ENCODE results near the gene YAP1.

Gene YAP1

GRCh38 chr11:102163368-102163767 is 53.1 kb downstream of the YAP1 start:
- no peak overlapping the region for H3K27ac ChIP-seq (ENCODE audit: low read depth, low read length)
- H3K27me3 ChIP-seq (ENCODE audit: control insufficient read depth, low read length), result peaks cover 2% of the 10 kb centered on the region; the same call in 1 of the 2 replicates
- H3K4me1 ChIP-seq (ENCODE audit: control insufficient read depth, low read length), result no peaks in the 10 kb centered on the region
- no peak overlapping the region for H3K4me3 ChIP-seq (ENCODE audit: low read length)
- H4K20me1 ChIP-seq (ENCODE audit: control insufficient read depth, insufficient read depth, low read depth, low read length), result no peaks in the 10 kb centered on the region
- H3K79me2 ChIP-seq (ENCODE audit: control insufficient read depth, low read length), result no peaks in the 10 kb centered on the region
- no peaks in the 10 kb centered on the region for H3K9me3 ChIP-seq (ENCODE audit: control insufficient read depth, insufficient read depth, low read length)
- H3K4me2 ChIP-seq (ENCODE audit: low read length), result no peak overlapping the region
- no peak for TF ChIP-seq CTCF (IDR thresholded peaks at IDR 0.05; ENCODE audit: low read depth, low read length, poor library complexity, severe bottlenecking)
- H3F3A ChIP-seq (ENCODE audit: control insufficient read depth, insufficient read depth), result no peaks in the 10 kb centered on the region
- no peaks in the 10 kb centered on the region for H3K36me3 ChIP-seq (ENCODE audit: control insufficient read depth, low read length)
- no peaks in the 10 kb centered on the region for H3K9me2 ChIP-seq (replicated peaks; ENCODE audit: control insufficient read depth, low read length)

GRCh38 chr11:102166175-102167064 is 56.2 kb downstream of the YAP1 start:
- Histone ChIP-seq H3K9me3 (ENCODE audit: control insufficient read depth, insufficient read depth, low read length) (no peaks in the 10 kb centered on the region), H3K9me2 (replicated peaks; ENCODE audit: control insufficient read depth, low read length) (no peaks in the 10 kb centered on the region), H3K27ac (ENCODE audit: low read depth, low read length) (no peak overlapping the region), H3K4me1 (ENCODE audit: control insufficient read depth, low read length) (no peaks in the 10 kb centered on the region), H3K4me2 (ENCODE audit: low read length) (no peak overlapping the region), H3K4me3 (ENCODE audit: low read length) (no peak overlapping the region), H3K36me3 (ENCODE audit: control insufficient read depth, low read length) (no peaks in the 10 kb centered on the region), H3K79me2 (ENCODE audit: control insufficient read depth, low read length) (no peaks in the 10 kb centered on the region), H3F3A (ENCODE audit: control insufficient read depth, insufficient read depth) (no peaks in the 10 kb centered on the region), H3K27me3 (ENCODE audit: control insufficient read depth, low read length) (peaks cover 4% of the 10 kb centered on the region; the same call in 1 of the 2 replicates), H4K20me1 (ENCODE audit: control insufficient read depth, insufficient read depth, low read depth, low read length) (no peaks in the 10 kb centered on the region)
- TF ChIP-seq EZH2phosphoT487 (IDR thresholded peaks at IDR 0.05; ENCODE audit: borderline replicate concordance, low read length), result no peak
- no peak for TF ChIP-seq CTCF (IDR thresholded peaks at IDR 0.05; ENCODE audit: low read depth, low read length, poor library complexity, severe bottlenecking)

GRCh38 chr11:102168481-102168880 is 58.2 kb downstream of the YAP1 start:
- Histone ChIP-seq H3K27ac (ENCODE audit: low read depth, low read length) (no peak overlapping the region), H3K79me2 (ENCODE audit: control insufficient read depth, low read length) (no peaks in the 10 kb centered on the region), H3K4me2 (ENCODE audit: low read length) (no peak overlapping the region), H3K9me2 (replicated peaks; ENCODE audit: control insufficient read depth, low read length) (no peaks in the 10 kb centered on the region), H3K36me3 (ENCODE audit: control insufficient read depth, low read length) (no peaks in the 10 kb centered on the region), H3K9me3 (ENCODE audit: control insufficient read depth, insufficient read depth, low read length) (no peaks in the 10 kb centered on the region), H4K20me1 (ENCODE audit: control insufficient read depth, insufficient read depth, low read depth, low read length) (no peaks in the 10 kb centered on the region), H3K4me1 (ENCODE audit: control insufficient read depth, low read length) (no peaks in the 10 kb centered on the region), H3F3A (ENCODE audit: control insufficient read depth, insufficient read depth) (no peaks in the 10 kb centered on the region), H3K4me3 (ENCODE audit: low read length) (no peak overlapping the region), H3K27me3 (ENCODE audit: control insufficient read depth, low read length) (peaks cover 4% of the 10 kb centered on the region; the same call in 1 of the 2 replicates)
- TF ChIP-seq CTCF (IDR thresholded peaks at IDR 0.05; ENCODE audit: low read depth, low read length, poor library complexity, severe bottlenecking), result no peak
- no peak for TF ChIP-seq EZH2phosphoT487 (IDR thresholded peaks at IDR 0.05; ENCODE audit: borderline replicate concordance, low read length)
